ENCODE data around the gene STH.
"Not testable (repeated sequence)": the region's sequence is repeated elsewhere in the genome, so short reads cannot be mapped to it uniquely, and the experiment has no call there.

The STH gene

DNA sequence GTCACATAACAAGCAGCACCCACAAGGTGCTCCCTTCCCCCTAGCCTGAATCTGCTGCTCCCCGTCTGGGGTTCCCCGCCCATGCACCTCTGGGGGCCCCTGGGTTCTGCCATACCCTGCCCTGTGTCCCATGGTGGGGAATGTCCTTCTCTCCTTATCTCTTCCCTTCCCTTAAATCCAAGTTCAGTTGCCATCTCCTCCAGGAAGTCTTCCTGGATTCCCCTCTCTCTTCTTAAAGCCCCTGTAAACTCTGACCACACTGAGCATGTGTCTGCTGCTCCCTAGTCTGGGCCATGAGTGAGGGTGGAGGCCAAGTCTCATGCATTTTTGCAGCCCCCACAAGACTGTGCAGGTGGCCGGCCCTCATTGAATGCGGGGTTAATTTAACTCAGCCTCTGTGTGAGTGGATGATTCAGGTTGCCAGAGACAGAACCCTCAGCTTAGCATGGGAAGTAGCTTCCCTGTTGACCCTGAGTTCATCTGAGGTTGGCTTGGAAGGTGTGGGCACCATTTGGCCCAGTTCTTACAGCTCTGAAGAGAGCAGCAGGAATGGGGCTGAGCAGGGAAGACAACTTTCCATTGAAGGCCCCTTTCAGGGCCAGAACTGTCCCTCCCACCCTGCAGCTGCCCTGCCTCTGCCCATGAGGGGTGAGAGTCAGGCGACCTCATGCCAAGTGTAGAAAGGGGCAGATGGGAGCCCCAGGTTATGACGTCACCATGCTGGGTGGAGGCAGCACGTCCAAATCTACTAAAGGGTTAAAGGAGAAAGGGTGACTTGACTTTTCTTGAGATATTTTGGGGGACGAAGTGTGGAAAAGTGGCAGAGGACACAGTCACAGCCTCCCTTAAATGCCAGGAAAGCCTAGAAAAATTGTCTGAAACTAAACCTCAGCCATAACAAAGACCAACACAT lies at the start of gene STH:
STH (plus strand) TSS at position 264 of the 913 bp plus-strand sequence; CDS start at position 294, 30 bp downstream.
- DNase-seq (ENCODE audit: low read depth): no peak

DNA sequence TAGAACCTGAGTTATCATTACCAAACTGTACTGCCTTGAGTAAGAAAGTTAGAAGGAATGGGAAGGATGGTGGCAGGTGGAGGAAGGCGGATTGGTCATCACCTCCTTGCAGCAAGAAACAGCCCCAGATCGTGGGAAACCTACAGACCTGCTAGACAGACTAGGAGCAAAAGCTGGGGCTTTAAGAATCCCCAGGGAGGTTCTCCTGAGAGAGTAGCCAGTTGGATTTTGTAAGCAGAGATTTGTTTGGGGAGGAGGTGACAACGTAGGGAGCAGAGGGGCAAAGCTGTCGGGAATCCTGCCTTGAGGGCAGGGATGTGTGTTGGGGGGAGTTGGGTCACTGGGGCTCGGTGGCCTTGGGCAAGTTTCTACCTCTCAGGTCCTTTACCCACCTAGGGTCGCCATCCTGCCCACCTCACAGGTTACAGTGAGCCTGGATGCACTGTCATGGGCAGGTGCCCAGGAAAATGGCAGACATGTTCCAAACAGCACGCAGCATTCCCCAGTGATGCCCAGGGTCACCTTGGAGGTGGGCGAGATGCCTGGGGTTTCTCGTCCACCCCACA lies 49.2 kb upstream of the STH start:
- no peak for DNase-seq (ENCODE audit: low read depth)

DNA sequence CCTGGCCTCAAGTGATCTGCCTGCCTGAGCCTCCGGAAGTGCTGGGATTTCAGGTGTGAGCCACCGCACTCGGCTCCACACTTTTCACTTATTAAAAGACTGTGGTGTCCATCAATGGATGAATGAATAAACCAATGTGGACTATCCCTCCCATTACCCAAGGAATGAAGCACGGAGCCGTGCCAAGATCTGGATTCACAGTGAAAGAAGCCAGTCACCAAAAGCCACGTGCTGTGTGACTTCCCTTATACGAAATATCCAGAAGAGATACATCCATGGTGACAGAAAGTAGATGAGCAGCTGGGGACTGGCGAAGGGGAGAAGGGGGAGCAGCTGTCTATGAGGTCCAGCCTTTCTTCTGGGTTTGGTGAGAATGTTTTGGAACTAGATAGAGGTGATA lies 48.2 kb upstream of the STH start:
- DNase-seq (ENCODE audit: low read depth): no peak

DNA sequence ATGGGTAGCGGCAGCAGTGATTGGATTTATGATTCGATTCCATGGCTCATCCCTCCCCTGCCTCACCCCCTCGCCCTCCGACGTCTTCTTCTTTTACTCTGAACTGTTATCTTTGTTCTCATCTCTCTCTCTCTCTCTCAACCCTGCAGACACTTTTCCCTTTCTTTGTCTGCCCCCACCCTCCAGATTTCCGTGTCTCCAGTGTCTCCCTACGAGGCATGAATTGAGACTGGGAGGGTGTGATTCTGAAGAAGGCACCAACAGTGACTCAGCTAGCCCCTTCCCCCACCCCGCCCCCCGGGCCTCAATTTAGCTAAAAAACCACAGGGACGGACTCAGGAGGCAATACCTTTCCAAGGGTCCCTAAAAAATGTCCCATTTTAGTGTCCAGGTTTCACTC lies 47.6 kb upstream of the STH start:
- no peak for DNase-seq (ENCODE audit: low read depth)

GRCh38 chr17:45951941-45952340 lies 47.1 kb upstream of the STH start:
- DNase-seq (ENCODE audit: low read depth): no peak

DNA sequence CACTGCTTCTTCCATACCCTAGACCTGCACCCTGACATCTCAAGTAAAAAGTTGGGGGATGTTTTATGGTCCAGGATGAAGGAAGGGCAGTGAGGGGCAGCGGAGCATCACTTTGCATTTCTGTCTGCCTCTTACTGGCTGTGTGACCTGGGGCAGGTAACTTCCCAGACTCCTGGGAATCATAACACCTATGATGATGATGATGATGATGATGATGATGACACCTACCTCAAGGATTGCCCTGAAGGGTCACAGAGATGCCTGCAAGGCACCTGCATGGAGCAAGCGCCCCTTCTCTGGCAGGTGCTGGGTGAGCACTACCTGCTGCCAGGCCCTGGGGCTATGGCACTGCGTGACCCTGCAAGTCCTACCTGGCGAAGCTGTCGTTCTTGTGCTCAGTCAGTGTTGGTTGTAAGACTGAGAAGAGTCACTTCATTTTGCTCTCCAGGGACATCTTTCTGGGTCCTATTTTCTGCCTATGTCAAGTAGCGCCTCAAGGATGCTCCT lies 46.2 kb upstream of the STH start:
- DNase-seq (ENCODE audit: low read depth): no peak

DNA sequence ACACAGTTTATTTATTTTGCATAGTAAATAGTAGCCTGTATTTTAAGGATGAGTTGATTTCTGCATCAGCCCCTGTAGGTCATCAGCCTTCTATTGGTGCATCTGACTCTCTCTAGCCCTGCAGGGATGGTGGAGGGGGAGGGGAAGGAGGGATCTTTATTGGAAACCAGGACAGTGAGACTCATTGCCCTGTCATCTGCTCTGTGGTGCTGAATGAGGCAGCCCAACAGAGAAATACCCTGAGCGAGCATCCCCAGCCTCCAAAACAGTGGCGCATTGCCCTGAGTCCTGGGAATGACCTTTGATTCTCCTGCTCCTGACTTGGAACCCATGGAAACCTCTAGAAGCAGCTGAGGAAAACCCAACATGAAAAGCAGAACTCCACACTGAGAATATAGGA lies 45.5 kb upstream of the STH start:
- no peak for DNase-seq (ENCODE audit: low read depth)

DNA sequence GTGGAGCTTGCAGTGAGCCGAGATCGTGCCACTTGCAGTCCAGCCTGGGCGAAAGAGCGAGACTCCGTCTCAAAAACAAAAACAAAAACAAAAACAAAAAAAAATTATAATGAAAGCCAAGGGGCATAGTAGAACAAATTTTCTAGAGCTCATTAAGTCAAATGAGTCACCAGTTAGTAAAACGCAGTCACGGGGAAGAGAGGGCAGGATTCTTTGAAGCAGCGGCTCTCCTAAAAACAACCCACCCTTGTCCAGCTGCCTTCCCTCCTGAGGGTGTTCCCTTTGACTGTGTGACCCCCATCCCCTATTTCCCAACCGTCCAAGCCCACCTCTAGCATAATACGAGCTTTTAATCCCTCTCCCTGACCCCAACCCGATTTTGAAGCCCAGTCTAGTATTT lies 44.1 kb upstream of the STH start:
- no peak for DNase-seq (ENCODE audit: low read depth)

DNA sequence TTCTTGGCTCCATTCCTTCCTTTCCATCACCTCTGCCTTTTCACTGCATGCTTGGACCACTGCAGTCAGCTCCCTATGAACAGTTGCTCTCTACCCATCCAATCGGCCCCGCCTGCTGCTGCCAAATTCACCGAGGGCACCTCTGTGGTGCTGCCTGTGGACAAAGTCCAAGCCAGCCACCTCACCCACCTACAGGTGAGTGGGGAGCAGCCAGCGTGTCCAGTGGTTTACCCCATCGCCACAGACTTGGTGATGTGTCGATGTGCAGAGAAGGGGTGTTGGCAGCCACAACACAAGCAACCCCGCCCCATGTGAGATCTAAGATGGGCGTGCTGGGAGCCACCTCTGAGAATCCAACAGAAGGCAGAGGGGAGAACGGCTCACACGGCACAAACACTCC lies 43.7 kb upstream of the STH start:
- no peak for DNase-seq (ENCODE audit: low read depth)

DNA sequence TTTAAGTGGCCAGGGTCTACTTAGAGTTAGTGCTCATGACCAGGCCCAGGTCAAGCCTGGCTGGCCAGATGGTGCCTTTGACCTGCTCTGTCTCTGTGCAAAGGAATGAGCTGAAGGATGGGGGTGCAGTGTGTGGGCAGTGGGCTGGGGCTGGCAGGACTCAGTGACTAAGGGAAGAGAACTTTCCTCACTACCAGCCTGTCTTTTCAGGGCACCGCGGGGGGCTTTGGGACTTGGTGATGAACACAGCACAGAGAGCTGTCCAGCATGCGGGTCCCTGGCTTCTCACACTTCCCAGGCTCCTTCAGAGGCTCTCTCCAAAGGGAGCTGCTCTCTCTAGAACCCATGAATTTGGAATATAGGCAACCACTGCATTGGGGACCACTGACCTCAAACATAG lies 43.0 kb upstream of the STH start:
- no peak for DNase-seq (ENCODE audit: low read depth)

GRCh38 chr17:45956746-45957145 lies 42.3 kb upstream of the STH start:
- DNase-seq (ENCODE audit: low read depth): not testable (repeated sequence)

- no peak for DNase-seq (ENCODE audit: low read depth)
Observed at GRCh38 chr17:45958307-45958706, 40.7 kb upstream of the STH start.

DNA sequence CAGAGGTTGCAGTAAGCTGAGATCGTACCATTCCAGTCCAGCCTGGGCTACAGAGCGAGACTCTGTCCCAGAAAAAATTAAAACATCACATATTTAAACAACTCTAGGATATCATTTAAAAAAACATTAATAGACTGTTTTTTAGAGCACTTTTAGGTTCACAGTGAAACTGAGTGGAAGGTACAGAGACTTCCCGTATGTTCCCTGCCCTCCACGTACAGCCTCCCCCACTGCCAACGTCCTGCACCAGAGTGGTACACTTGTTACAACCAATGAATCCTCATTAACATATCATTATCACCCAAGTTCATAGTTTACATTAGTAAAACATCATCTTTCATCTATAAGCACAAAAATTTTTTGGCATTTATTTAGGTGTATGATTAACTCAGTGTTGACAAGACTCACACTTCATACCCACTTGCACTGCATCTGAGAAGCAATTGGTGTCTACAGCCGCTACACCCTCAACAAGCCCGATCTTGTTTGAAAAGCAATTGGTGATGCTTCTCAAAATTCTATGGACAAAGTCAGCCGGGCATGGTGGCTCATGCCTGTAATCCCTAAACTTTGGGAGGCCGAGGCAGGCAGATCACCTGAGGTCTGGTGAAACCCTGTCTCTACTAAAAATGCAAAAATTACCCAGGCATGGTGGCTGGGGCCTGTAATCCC lies 39.9 kb upstream of the STH start:
- DNase-seq (ENCODE audit: low read depth): no peak

DNA sequence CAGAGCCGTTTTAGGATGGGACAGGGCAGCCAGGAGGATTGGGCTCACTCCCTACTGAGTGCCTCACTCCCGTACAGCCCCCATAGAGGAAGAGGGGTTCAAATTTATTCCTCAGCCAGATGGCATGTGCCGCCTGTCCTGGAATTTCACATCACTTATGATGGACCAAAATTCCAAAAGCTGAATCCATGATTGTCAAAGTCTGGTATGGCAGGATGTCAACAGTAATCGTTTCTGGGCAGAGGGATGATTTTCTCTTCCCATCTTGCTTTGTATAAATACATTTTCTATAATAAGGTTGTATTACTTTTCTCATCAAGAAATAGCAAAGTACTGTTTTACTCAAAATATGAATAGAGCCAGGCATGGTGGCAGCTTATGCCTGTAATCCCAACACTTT lies 38.7 kb upstream of the STH start:
- DNase-seq (ENCODE audit: low read depth): no peak

DNA sequence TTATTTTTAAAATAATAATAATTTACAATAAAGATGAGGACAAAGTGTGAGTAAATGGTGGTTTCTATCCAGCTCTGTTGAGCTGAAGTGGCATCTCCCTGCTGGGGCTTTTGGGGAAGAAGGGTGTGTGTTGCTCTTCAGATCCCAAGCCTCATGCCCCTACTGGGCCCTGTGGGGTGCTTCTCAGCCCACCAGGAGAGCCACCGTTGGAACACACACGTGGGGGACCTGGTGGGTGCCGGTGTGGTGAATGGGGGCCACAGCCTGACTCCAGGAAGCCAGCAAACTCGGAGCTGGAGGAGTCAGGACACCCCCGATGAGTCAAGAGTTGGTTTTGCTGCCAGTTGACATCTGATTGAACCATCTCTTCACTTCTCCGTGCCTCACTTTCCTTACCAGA lies 37.8 kb upstream of the STH start:
- DNase-seq (ENCODE audit: low read depth): no peak

DNA sequence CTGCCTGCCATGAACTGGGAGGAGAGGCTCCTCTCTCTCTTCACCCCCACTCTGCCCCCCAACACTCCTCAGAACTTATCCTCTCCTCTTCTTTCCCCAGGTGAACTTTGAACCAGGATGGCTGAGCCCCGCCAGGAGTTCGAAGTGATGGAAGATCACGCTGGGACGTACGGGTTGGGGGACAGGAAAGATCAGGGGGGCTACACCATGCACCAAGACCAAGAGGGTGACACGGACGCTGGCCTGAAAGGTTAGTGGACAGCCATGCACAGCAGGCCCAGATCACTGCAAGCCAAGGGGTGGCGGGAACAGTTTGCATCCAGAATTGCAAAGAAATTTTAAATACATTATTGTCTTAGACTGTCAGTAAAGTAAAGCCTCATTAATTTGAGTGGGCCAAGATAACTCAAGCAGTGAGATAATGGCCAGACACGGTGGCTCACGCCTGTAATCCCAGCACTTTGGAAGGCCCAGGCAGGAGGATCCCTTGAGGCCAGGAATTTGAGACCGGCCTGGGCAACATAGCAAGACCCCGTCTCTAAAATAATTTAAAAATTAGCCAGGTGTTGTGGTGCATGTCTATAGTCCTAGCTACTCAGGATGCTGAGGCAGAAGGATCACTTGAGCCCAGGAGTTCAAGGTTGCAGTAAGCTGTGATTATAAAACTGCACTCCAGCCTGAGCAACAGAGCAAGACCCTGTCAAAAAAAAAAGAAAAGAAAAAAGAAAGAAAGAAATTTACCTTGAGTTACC lies 36.7 kb upstream of the STH start:
- DNase-seq (ENCODE audit: low read depth): no peak

GRCh38 chr17:45963283-45963682 lies 35.8 kb upstream of the STH start:
- no peak for DNase-seq (ENCODE audit: low read depth)

GRCh38 chr17:45963889-45964288 lies 35.2 kb upstream of the STH start:
- DNase-seq (ENCODE audit: low read depth): no peak

DNA sequence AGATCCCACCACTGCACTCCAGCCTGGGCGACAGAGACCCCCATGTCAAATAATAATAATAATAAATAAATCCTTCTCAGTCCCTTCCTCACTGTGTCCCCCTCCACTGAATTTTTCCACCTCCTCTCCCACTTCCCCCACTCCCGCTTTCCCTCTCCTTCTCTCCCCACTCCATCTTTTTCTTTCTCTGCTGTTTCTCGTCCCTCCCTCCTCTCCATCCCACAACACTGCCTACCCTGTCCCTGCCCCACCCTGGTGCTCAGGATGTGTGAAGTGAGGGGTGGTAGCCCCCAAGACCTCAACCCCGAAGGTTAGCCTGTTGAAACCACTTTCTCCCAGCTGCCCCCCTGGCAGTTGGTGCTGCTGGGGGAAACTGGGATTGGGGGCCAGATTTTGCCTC lies 34.4 kb upstream of the STH start:
- no peak for DNase-seq (ENCODE audit: low read depth)

DNA sequence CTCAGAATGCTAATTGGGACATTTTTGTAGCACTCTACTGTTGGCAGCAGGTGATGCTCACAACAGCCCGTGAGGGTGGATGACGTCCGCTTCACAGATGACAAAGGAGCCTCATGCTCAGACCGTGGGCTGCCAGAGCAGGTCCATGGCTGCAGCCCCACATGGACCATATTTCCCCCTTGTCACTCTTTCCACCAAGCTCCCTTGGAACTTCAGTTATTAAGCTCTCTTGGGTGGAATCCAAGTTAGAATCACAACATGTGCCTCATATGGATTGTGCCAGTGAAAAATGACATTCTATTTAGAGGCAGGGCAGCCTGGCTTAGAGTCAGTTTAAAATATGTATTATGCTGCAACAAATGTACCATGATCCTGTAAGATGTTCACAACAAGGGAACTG lies 33.2 kb upstream of the STH start:
- no peak for DNase-seq (ENCODE audit: low read depth)

- no peak for DNase-seq (ENCODE audit: low read depth)
Observed at GRCh38 chr17:45966606-45967280, 32.3 kb upstream of the STH start.

GRCh38 chr17:45967378-45967777 lies 31.7 kb upstream of the STH start:
- DNase-seq (ENCODE audit: low read depth): no peak

Measured in T-helper 22 cell (primary cell).